Measurements from ENCODE around the gene HOXA3. TPM values are rescaled to one million over a fixed set of nuclear protein-coding genes. Genes with fewer than 3 reads are reported as not detected.

The HOXA3 gene
- 197 to 209 TPM (median 201 TPM) in 3 replicates for total RNA-seq

DNA sequence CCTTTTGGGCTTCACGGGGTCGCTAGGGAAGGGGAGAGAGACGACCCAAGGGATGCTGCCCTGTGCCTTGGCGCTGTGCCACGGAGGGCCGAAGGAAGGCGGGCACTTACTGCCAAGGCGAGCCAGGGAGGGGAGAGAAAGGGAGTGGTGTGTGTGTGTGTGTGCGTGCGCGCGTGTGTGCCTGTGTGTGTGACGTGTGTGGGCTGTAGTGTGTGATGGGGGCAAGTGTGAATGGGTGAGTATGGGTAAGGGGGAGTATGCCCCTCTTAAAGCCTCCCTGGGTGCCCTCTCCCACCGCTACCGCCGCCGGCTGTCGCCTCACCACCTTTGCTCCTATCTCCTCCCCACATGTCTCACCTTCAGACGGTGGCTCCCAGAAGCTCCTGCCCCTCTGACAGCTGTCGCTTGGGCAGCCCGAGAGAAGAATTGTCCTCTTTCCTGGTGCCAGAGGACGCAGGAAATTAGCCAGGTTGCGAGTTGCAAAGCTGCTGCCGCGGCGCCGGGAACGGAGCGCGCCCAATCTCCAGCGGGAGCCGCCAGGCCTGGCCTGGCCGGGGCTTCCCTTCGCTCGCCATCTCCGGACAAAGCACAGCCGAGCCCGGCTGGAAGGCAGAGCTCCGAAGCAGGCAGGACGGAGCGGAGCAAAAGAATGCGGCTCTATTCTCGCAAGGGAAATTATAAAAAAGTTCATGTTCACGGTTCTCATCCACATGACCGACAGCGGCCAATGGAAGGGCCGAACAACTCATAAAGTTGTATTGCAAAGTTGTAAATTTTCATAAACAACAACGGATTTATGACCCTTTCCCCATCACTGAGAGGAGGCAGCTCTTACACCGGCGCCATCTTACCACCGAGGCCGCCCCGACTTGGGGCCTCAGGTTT lies at the start of gene HOXA3:
Gene HOXA3 (minus strand): TSS at position 653 of the 885 bp plus-strand sequence. CDS start 41,943 bp downstream, outside the sequence.
- Mint-ChIP-seq H3K27me3 (ENCODE audit: low read depth) (peaks cover 52% of the 10 kb centered on the region), H3K27ac (peak within 1 kb of the TSS; percentile 99)
- TF ChIP-seq, protein P1, sequence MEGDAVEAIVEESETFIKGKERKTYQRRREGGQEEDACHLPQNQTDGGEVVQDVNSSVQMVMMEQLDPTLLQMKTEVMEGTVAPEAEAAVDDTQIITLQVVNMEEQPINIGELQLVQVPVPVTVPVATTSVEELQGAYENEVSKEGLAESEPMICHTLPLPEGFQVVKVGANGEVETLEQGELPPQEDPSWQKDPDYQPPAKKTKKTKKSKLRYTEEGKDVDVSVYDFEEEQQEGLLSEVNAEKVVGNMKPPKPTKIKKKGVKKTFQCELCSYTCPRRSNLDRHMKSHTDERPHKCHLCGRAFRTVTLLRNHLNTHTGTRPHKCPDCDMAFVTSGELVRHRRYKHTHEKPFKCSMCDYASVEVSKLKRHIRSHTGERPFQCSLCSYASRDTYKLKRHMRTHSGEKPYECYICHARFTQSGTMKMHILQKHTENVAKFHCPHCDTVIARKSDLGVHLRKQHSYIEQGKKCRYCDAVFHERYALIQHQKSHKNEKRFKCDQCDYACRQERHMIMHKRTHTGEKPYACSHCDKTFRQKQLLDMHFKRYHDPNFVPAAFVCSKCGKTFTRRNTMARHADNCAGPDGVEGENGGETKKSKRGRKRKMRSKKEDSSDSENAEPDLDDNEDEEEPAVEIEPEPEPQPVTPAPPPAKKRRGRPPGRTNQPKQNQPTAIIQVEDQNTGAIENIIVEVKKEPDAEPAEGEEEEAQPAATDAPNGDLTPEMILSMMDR (IDR thresholded peaks at IDR 0.05; ENCODE audit: unreplicated experiment), result no peak

DNA sequence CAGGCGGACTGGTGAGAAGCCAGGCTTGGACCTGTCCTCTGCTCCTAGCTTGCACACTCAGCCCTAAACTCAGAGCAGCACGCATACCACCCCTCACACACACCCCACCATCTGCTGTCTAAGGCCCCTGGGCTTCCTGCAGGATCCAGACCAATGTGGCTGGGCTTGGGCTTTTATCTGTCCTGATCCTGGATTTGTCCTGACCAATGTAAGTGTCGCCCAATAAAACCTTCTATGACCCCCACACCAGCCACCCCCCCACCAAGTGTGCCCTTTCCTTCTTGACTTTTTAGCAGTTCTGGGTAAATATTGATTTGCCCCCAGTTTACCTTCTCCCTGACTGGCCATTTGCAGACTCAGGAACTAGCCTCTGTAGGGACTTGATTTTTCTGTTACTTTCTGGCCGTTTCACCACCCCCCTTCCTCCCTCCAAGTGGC lies 49.2 kb upstream of the HOXA3 start:
- Mint-ChIP-seq H3K27me3 (ENCODE audit: low read depth) (peaks cover 93% of the 10 kb centered on the region), H3K27ac (peak overlapping the region; percentile 70), H3K36me3 (no peaks in the 10 kb centered on the region), H3K4me3 (peak overlapping the region; percentile 75), H3K4me1 (peaks cover 28% of the 10 kb centered on the region), H3K9me3 (no peaks in the 10 kb centered on the region)
- peak in 1 of 2 experiments; percentile 38 for DNase-seq (ENCODE audit: low spot score in 2 of 2, unreplicated experiment in 2 of 2)
- TF ChIP-seq, protein P1 (IDR thresholded peaks at IDR 0.05; ENCODE audit: unreplicated experiment), result no peak

More for the DNA sequence above, at the start of gene HOXA3:
- peak in 1 of 2 experiments; percentile 62 for DNase-seq (ENCODE audit: low spot score in 2 of 2, unreplicated experiment in 2 of 2)
- Mint-ChIP-seq H3K9me3 (no peaks in the 10 kb centered on the region), H3K4me1 (peaks cover 67% of the 10 kb centered on the region), H3K4me3 (peak within 1 kb of the TSS; percentile 87), H3K36me3 (peaks cover 11% of the 10 kb centered on the region)

DNA sequence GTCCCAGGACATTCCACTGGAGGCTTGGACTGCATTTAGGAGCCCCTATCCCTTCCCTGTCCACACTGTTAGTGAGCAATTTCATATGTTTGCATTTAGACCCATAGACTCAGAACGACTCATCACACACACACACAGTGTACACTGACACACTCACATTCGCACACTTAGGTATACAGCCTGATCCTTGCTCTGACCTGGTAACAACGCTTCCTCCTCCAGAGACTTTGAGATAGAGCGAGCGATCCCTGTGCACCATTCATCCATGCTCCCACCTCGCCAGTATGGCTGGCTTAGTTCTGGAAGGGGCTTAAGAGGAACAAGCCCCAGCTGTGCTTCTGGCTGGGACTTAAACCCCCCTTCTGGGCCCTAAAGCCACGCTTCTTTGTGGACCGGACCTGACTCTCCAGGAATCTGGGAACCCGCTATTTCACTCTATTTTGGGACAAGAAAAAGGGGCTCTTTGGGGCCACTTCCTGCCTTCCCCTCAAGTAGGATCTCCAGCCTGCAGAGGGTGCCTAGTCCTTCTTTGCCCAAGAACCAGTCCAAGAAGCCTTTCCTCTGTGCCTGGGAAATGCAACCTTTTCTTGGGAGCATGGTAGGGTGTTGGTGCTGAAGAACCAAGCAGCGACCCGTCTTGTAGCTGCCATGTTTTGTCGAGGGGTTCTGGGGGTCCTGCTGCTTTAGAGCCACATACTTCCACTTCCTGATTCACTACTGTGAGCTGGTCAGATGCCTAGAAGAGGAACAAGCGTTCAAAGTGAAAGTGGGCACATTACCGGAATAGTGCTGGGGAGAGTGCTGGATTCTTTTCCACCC lies 48.6 kb upstream of the HOXA3 start:
- DNase-seq (ENCODE audit: low spot score in 2 of 2, unreplicated experiment in 2 of 2), result peak in 1 of 2 experiments; percentile 38
- peak overlapping the region; percentile 75 for H3K4me3 Mint-ChIP-seq
- H3K27me3 Mint-ChIP-seq (ENCODE audit: low read depth), result peaks cover 91% of the 10 kb centered on the region
- H3K27ac Mint-ChIP-seq, result peak overlapping the region; percentile 70
- H3K36me3 Mint-ChIP-seq, result no peaks in the 10 kb centered on the region
- peaks cover 26% of the 10 kb centered on the region for H3K4me1 Mint-ChIP-seq
- no peaks in the 10 kb centered on the region for H3K9me3 Mint-ChIP-seq
- TF ChIP-seq, protein P1 (IDR thresholded peaks at IDR 0.05; ENCODE audit: unreplicated experiment), result no peak

DNA sequence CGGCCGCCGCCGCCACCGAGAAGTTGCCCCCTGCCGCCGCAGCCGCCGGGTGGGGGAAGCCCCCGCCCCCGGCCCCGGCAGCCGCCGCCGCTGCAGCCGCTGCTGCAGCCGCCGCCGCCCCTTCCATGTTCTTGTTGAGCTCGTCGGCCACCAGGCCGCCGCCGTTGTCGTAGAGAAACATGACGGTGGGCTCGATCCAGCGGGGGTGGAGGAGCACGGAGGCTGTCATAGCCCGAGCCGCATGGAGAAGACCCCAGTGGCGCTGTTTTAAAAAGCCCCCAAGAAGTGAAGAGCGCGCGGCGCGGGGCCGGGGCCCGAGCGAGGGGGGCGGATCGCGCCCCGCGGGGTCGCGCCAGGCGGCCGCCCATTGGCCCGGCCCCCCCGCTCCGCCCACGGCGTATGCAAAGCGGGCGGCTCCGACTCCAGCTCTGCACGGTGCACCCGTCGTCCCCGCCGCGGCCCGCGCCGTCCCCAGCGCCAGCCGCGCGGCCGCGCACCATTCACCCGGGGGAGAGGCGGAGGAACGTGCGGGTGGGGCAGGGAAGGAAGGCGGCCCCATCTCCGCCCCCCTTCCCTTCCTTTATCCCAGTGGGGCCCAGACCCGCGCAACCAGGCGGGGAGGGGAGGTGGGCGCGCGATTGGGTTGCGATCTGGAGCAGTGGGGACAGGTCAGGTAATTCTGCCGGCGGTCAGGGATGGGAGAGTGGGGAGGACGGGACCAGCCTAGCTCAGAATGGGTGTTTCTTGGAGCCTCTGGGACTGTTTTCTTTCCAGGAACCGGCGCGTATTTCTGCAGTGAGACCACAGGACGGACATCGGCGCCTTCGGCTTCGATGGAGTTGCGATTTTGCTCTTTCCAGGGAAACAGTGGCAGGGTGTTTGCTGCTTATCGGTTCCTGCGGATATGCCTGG lies 47.7 kb upstream of the HOXA3 start, which contains the start of gene HOXA13:
Gene HOXA13 (minus strand): TSS at position 243 of the 912 bp plus-strand sequence. CDS start 14 bp downstream, at position 229.
- H3K27ac Mint-ChIP-seq, result peak within 1 kb of the TSS; percentile 86
- peak in 1 of 2 experiments; percentile 72 for DNase-seq (ENCODE audit: low spot score in 2 of 2, unreplicated experiment in 2 of 2)
- peak within 1 kb of the TSS; percentile 84 for H3K4me3 Mint-ChIP-seq
- TF ChIP-seq, protein P1 (IDR thresholded peaks at IDR 0.05; ENCODE audit: unreplicated experiment), result no peak
- peaks cover 90% of the 10 kb centered on the region for H3K27me3 Mint-ChIP-seq (ENCODE audit: low read depth)
- H3K9me3 Mint-ChIP-seq, result no peaks in the 10 kb centered on the region
- no peaks in the 10 kb centered on the region for H3K36me3 Mint-ChIP-seq
- H3K4me1 Mint-ChIP-seq, result peaks cover 23% of the 10 kb centered on the region

Data from mesothelial cell of epicardium (in vitro differentiated cells).